Measurements from ENCODE around the gene PIEZO1. TPM values are rescaled to one million over a fixed set of nuclear protein-coding genes. Genes with fewer than 3 reads are reported as not detected.

The PIEZO1 gene
- total RNA-seq, 2 donors from 2014 or later, result 156 to 202 TPM

- Histone ChIP-seq H3K27ac (no peak overlapping the region), H3K9me3 (no peaks in the 10 kb centered on the region), H3K27me3 (replicated peaks; ENCODE audit: insufficient read depth) (no peaks in the 10 kb centered on the region), H3K4me1 (replicated peaks) (no peaks in the 10 kb centered on the region), H3K36me3 (no peaks in the 10 kb centered on the region), H3K4me3 (no peak overlapping the region)
- intact Hi-C loops (cut with DNase I), result no loop called here
- no peak for DNase-seq (ENCODE audit: low spot score)
- WGBS, result 86% methylated on average over 14 of the region's 14 CpGs
- TF ChIP-seq POLR2A (IDR thresholded peaks at IDR 0.05) (no peak), CTCF (IDR thresholded peaks at IDR 0.05) (no peak), POLR2AphosphoS5 (IDR thresholded peaks at IDR 0.05) (no peak)
These were observed 88.6 kb downstream of the PIEZO1 start for GRCh38 chr16:88696441-88696840.

GRCh38 chr16:88695753-88696152, 89.3 kb downstream of the PIEZO1 start:
- WGBS, result 91% methylated on average over 7 of the region's 7 CpGs
- Histone ChIP-seq H3K4me3 (no peak overlapping the region), H3K4me1 (replicated peaks) (no peaks in the 10 kb centered on the region), H3K36me3 (no peaks in the 10 kb centered on the region), H3K27me3 (replicated peaks; ENCODE audit: insufficient read depth) (no peaks in the 10 kb centered on the region), H3K27ac (no peak overlapping the region), H3K9me3 (no peaks in the 10 kb centered on the region)
- no peak for DNase-seq (ENCODE audit: low spot score)
- no peak for TF ChIP-seq POLR2A (IDR thresholded peaks at IDR 0.05)
- TF ChIP-seq POLR2AphosphoS5 (IDR thresholded peaks at IDR 0.05), result no peak
- no peak for TF ChIP-seq CTCF (IDR thresholded peaks at IDR 0.05)
- intact Hi-C loops (cut with DNase I), result no loop called here

- 86% methylated on average over 7 of the region's 15 CpGs for WGBS
These were observed 89.8 kb downstream of the PIEZO1 start for GRCh38 chr16:88695218-88695617.

GRCh38 chr16:88694221-88695087, 90.6 kb downstream of the PIEZO1 start:
- 89% methylated on average over 33 of the region's 37 CpGs for WGBS

More at GRCh38 chr16:88695218-88695617, 89.8 kb downstream of the PIEZO1 start:
- no peaks in the 10 kb centered on the region for H3K36me3 ChIP-seq
- no peak overlapping the region for H3K27ac ChIP-seq
- TF ChIP-seq POLR2A (IDR thresholded peaks at IDR 0.05), result no peak
- TF ChIP-seq CTCF (IDR thresholded peaks at IDR 0.05), result no peak
- TF ChIP-seq POLR2AphosphoS5 (IDR thresholded peaks at IDR 0.05), result no peak
- no peaks in the 10 kb centered on the region for H3K9me3 ChIP-seq
- intact Hi-C loops (cut with DNase I), result no loop called here
- DNase-seq (ENCODE audit: low spot score), result no peak
- no peaks in the 10 kb centered on the region for H3K27me3 ChIP-seq (replicated peaks; ENCODE audit: insufficient read depth)
- H3K4me3 ChIP-seq, result no peak overlapping the region
- H3K4me1 ChIP-seq (replicated peaks), result no peaks in the 10 kb centered on the region

More at GRCh38 chr16:88694221-88695087, 90.6 kb downstream of the PIEZO1 start:
- no peaks in the 10 kb centered on the region for H3K4me1 ChIP-seq (replicated peaks)
- H3K9me3 ChIP-seq, result no peaks in the 10 kb centered on the region
- H3K27me3 ChIP-seq (replicated peaks; ENCODE audit: insufficient read depth), result no peaks in the 10 kb centered on the region
- H3K36me3 ChIP-seq, result no peaks in the 10 kb centered on the region
- TF ChIP-seq CTCF (IDR thresholded peaks at IDR 0.05), result no peak
- no peak overlapping the region for H3K27ac ChIP-seq
- DNase-seq (ENCODE audit: low spot score), result no peak
- intact Hi-C loops (cut with DNase I), result no loop called here
- no peak overlapping the region for H3K4me3 ChIP-seq
